GM12878 (cell line): Measurements from ENCODE around the gene C5orf46. TPM values are rescaled to one million over a fixed set of nuclear protein-coding genes. Genes with fewer than 3 reads are reported as not detected.
A peak's percentile ranks its signal among the peaks of the same experiment; 100 is the strongest.

Experiments
- ATAC-seq: fragments of 200-7000 bp; cut with Tn5 transposase; 3 replicates; pipeline ENCODE4 v1.9.1; 2020; ENCODE audit warnings: mild to moderate bottlenecking, moderate library complexity
- BruUV-seq: library from RNA; stranded (reverse); fragments of 400-500 nt; replicated peaks from 2 replicates; lab custom pipeline; 2021; lab: Mats Ljungman, UMichigan
- CTCF ChIA-PET: fragments of 300-600 bp; sonication (Branson Sonifier 250); formaldehyde crosslinking; extraction: SDS; loops from one replicate; lab custom pipeline; 2021; ENCODE audit warnings: inconsistent platforms; lab: Yijun Ruan, JAX
- POLR2A ChIA-PET: fragments of 350-600 bp; formaldehyde crosslinking; extraction: SDS; loops from one replicate; lab custom pipeline; 2021; ENCODE audit warnings: inconsistent platforms; lab: Charles Lee
- RAD21 ChIA-PET: fragments of 300-600 bp; sonication (Branson Sonifier 250); formaldehyde crosslinking; loops from one replicate; lab custom pipeline; 2023; ENCODE audit warnings: antibody characterized with exemption; ENCODE audit not compliant: unreplicated experiment; lab: Charles Lee
- SMC1A ChIA-PET: fragments of 300-600 bp; sonication (Branson Sonifier 250); formaldehyde crosslinking; loops from one replicate; lab custom pipeline; 2023; ENCODE audit not compliant: unreplicated experiment, uncharacterized antibody; lab: Charles Lee
- DNase-seq: peaks from one replicate; pipeline ENCODE4 v3.0.0-alpha.2; 2011; ENCODE audit warnings: low read depth, low spot score
- FAIRE-seq: peaks from 3 replicates; lab custom pipeline; 2011; peaks lifted over from hg19 to GRCh38; lab: Jason Lieb, UNC
- H2AFZ ChIP-seq: 2 replicates; pipeline ENCODE4 v1.6.0; 2011; ENCODE audit warnings: low read depth, low read length, control low read depth; ENCODE audit not compliant: control insufficient read depth
- H3K27ac ChIP-seq: 2 replicates; pipeline ENCODE4 v1.5.1; 2011; ENCODE audit warnings: control low read depth; ENCODE audit not compliant: control insufficient read depth, insufficient read depth
- H3K27me3 ChIP-seq, 2 experiments: replicated peaks in 1 of 2; 2 replicates each; pipeline versions ENCODE4 v1.6.0 to v1.6.1; 2011; ENCODE audit warnings: low read length in 1 of 2; ENCODE audit not compliant: control insufficient read depth in 2 of 2, insufficient read depth in 2 of 2
- H3K36me3 ChIP-seq, 2 experiments: 2 replicates each; pipeline ENCODE4 v1.5.1; 2011; ENCODE audit warnings: low read length in 1 of 2; ENCODE audit not compliant: control insufficient read depth in 2 of 2, insufficient read depth in 2 of 2
- H3K4me1 ChIP-seq: 2 replicates; pipeline ENCODE4 v1.6.1; 2011; ENCODE audit warnings: mild to moderate bottlenecking, low read length, moderate library complexity, mixed read lengths; ENCODE audit not compliant: control insufficient read depth, insufficient read depth
- H3K4me2 ChIP-seq: 2 replicates; pipeline ENCODE4 v1.6.0; 2011; ENCODE audit warnings: control low read depth; ENCODE audit not compliant: control insufficient read depth, insufficient read depth
- H3K4me3 ChIP-seq: fragments of 200-600 bp; sonication (generic); 2 replicates; pipeline ENCODE4 v1.5.1; 2016
- H3K79me2 ChIP-seq: 2 replicates; pipeline ENCODE4 v1.6.0; 2011; ENCODE audit warnings: low read length; ENCODE audit not compliant: control insufficient read depth, insufficient read depth
- H3K9ac ChIP-seq: 2 replicates; pipeline ENCODE4 v1.8.0; 2011; ENCODE audit warnings: low read length, control low read depth, mixed read lengths; ENCODE audit not compliant: control insufficient read depth, insufficient read depth
- H3K9me3 ChIP-seq: replicated peaks from 3 replicates; pipeline ENCODE4 v1.5.1; 2011; ENCODE audit warnings: mild to moderate bottlenecking, low read length; ENCODE audit not compliant: control insufficient read depth, insufficient read depth
- H4K20me1 ChIP-seq: 2 replicates; pipeline ENCODE4 v1.6.0; 2011; ENCODE audit not compliant: control insufficient read depth, insufficient read depth
- MYB ChIP-seq: fragments of 150-350 bp; IDR thresholded peaks from 2 replicates; pipeline ENCODE4 v1.6.1; 2014; ENCODE audit warnings: mild to moderate bottlenecking, low read depth, low read length, borderline replicate concordance
- NKRF ChIP-seq: fragments of 450-650 bp; conservative IDR thresholded peaks from 2 replicates; pipeline ENCODE4 v1.6.1; 2017; ENCODE audit warnings: mild to moderate bottlenecking, moderate library complexity
- RB1 ChIP-seq: fragments of 450-650 bp; formaldehyde crosslinking; IDR thresholded peaks from 2 replicates; pipeline ENCODE4 v1.6.1; 2017; ENCODE audit warnings: mild to moderate bottlenecking, borderline replicate concordance
- ZSCAN29 ChIP-seq: fragments of 450-650 bp; IDR thresholded peaks from 2 replicates; pipeline ENCODE4 v1.6.1; 2017; ENCODE audit warnings: mild to moderate bottlenecking, moderate library complexity
- WGBS: methylation state at CpG from one replicate; pipeline ENCODE4 v1.1.6; 2016; ENCODE audit warnings: low lambda C conversion rate; ENCODE audit not compliant: insufficient replicate concordance, insufficient coverage; ENCODE audit errors: missing lambda C conversion rate; 5-methylcytosine and 5-hydroxymethylcytosine counted together
- in situ Hi-C: fragments of 300-500 bp; cut with MboI; formaldehyde crosslinking; loops from 9 replicates; pipeline ENCODE4 v1.14.3; 2018; ENCODE audit warnings: mixed read lengths
- intact Hi-C: fragments of 100-400 bp; cut with micrococcal nuclease; formaldehyde crosslinking; loops from one replicate; pipeline ENCODE4 v1.14.2; 2022; ENCODE audit not compliant: unreplicated experiment
- polyA plus RNA-seq, 11 experiments: library from polyadenylated mRNA; depleted of rRNA in 4 of 11; unstranded in 6 of 11; stranded (reverse) in 5 of 11; fragments of >200 nt; fragmentation: Nextera tagmentation in 4 of 11; fragmentation: Illumina TruSeq in 1 of 11; extraction: Ambion mirVana in 4 of 11; extraction: Trizol in 1 of 11; gene quantifications; 1 replicate in 1 of 11; 2 replicates in 10 of 11; pipeline versions ENCODE4 v1.2.1 to v1.2.3, GENCODE V29; 2011 to 2016; ENCODE audit warnings: inconsistent platforms in 2 of 11, missing spikeins in 2 of 11, low read depth in 1 of 11
- total RNA-seq, 4 experiments: library from RNA; depleted of rRNA in 3 of 4; stranded (reverse); fragments of >200 nt in 3 of 4; fragmentation: Illumina TruSeq in 1 of 4; extraction: Trizol in 1 of 4; gene quantifications; 2 replicates each; pipeline versions ENCODE4 v1.2.1 to v1.2.3, GENCODE V29; 2013 to 2021
- TF ChIP-seq, protein P1 (sequence below): fragments of 450-650 bp; IDR thresholded peaks from 2 replicates; pipeline ENCODE4 v1.6.1; 2017; ENCODE audit warnings: mild to moderate bottlenecking, low read depth, inconsistent platforms; ENCODE audit not compliant: poor library complexity, severe bottlenecking
- TF ChIP-seq, protein P2 (sequence below): IDR thresholded peaks from 2 replicates; pipeline ENCODE4 v1.6.1; 2012; ENCODE audit warnings: low read length, inconsistent platforms

C5orf46 gene
- total and polyA plus RNA-seq, 10 of the 15 experiments (the other 5 are each of a cell fraction or from before 2014, with no cell fraction given), result not detected

DNA sequence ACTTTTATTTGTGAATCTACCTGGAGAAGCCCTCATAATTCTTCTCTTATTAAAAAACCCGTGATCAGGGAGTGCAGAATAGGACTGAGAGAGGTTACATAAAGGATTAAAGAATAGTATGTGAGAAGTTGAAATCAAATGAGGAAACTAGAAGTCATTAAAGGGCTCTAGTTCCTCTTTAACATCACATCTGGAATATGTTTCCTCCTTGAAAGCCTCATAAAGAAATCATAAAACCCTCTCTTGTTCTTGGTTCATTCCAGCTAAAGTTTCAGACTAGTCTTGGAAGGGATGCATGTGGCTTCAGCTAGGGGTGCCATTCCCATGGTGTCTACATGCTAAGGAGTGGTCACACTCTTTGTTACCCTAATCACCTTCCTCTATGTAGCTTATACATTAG lies 5.7 kb upstream of the C5orf46 start:
- Histone ChIP-seq H3K4me1 (no peaks in the 10 kb centered on the region), H3K4me3 (no peak overlapping the region), H3K27me3 (no peaks in the 10 kb centered on the region), H3K27ac (no peak overlapping the region), H3K9me3 (no peaks in the 10 kb centered on the region), H3K36me3 (no peaks in the 10 kb centered on the region), H4K20me1 (no peaks in the 10 kb centered on the region), H3K4me2 (no peak overlapping the region), H3K9ac (no peak overlapping the region), H2AFZ (no peak overlapping the region), H3K79me2 (no peaks in the 10 kb centered on the region)
- no TSS peak for BruUV-seq
- in situ Hi-C loops, result no loop called here
- FAIRE-seq (peak; percentile 13), ATAC-seq (no peak), DNase-seq (no peak)
- ChIA-PET SMC1A (no interaction called here), POLR2A (no interaction called here), CTCF (interaction anchor here (1.0 kb wide), 1 partner anchor 25 kb away, joined by 3 read pairs; no protein-coding TSS in a partner anchor), RAD21 (no interaction called here)
- intact Hi-C loops, result no loop called here
- WGBS, result 0% methylated on average over 1 of the region's 1 CpG
- TF ChIP-seq RB1 (no peak), MYB (no peak), NKRF (no peak), ZSCAN29 (no peak)
- TF ChIP-seq, protein P1, sequence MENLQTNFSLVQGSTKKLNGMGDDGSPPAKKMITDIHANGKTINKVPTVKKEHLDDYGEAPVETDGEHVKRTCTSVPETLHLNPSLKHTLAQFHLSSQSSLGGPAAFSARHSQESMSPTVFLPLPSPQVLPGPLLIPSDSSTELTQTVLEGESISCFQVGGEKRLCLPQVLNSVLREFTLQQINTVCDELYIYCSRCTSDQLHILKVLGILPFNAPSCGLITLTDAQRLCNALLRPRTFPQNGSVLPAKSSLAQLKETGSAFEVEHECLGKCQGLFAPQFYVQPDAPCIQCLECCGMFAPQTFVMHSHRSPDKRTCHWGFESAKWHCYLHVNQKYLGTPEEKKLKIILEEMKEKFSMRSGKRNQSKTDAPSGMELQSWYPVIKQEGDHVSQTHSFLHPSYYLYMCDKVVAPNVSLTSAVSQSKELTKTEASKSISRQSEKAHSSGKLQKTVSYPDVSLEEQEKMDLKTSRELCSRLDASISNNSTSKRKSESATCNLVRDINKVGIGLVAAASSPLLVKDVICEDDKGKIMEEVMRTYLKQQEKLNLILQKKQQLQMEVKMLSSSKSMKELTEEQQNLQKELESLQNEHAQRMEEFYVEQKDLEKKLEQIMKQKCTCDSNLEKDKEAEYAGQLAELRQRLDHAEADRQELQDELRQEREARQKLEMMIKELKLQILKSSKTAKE, result no peak
- TF ChIP-seq, protein P2, sequence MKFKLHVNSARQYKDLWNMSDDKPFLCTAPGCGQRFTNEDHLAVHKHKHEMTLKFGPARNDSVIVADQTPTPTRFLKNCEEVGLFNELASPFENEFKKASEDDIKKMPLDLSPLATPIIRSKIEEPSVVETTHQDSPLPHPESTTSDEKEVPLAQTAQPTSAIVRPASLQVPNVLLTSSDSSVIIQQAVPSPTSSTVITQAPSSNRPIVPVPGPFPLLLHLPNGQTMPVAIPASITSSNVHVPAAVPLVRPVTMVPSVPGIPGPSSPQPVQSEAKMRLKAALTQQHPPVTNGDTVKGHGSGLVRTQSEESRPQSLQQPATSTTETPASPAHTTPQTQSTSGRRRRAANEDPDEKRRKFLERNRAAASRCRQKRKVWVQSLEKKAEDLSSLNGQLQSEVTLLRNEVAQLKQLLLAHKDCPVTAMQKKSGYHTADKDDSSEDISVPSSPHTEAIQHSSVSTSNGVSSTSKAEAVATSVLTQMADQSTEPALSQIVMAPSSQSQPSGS, result no peak
